Measurements from ENCODE around the gene RPL28. TPM values are rescaled to one million over a fixed set of nuclear protein-coding genes. Genes with fewer than 3 reads are reported as not detected.
A peak's percentile ranks its signal among the peaks of the same experiment; 100 is the strongest.

RPL28 gene
- total RNA-seq, 1 donor = 829 TPM

DNA sequence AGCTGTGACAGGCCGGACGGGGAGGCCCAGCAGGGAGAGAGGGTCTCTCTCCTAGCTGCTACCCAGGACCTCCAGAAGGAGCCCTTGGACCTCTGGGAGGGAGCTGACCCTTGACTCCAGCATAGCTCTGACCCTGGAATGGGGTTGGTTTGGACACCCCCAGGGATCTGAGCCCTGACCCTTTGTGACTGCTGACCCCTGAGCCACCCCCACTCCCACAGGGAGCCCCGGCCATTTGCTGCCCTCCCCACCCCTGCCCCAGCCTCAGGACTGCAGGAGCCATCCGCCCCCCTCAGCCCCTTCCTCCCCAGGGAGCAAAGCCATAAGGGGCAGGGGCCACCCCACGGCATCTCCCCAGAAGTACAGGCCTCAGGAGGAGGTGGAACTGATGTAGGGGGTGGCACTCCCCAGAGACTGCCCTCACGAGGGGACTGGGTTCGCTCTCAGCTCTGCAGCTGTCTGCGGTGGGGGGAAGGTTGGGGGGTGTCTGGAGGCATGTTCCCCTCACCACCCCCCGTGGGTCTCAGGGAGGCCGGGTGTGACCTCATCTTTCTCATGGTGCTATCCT is 38.2 kb upstream of the RPL28 start:
- TF ChIP-seq, protein P1, sequence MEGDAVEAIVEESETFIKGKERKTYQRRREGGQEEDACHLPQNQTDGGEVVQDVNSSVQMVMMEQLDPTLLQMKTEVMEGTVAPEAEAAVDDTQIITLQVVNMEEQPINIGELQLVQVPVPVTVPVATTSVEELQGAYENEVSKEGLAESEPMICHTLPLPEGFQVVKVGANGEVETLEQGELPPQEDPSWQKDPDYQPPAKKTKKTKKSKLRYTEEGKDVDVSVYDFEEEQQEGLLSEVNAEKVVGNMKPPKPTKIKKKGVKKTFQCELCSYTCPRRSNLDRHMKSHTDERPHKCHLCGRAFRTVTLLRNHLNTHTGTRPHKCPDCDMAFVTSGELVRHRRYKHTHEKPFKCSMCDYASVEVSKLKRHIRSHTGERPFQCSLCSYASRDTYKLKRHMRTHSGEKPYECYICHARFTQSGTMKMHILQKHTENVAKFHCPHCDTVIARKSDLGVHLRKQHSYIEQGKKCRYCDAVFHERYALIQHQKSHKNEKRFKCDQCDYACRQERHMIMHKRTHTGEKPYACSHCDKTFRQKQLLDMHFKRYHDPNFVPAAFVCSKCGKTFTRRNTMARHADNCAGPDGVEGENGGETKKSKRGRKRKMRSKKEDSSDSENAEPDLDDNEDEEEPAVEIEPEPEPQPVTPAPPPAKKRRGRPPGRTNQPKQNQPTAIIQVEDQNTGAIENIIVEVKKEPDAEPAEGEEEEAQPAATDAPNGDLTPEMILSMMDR (IDR thresholded peaks at IDR 0.05; ENCODE audit: insufficient read depth, low read length) = no peak
- no peak for DNase-seq (ENCODE audit: low read depth)
- no peak overlapping the region for H3K4me3 ChIP-seq (ENCODE audit: low read depth, low read length)

DNA sequence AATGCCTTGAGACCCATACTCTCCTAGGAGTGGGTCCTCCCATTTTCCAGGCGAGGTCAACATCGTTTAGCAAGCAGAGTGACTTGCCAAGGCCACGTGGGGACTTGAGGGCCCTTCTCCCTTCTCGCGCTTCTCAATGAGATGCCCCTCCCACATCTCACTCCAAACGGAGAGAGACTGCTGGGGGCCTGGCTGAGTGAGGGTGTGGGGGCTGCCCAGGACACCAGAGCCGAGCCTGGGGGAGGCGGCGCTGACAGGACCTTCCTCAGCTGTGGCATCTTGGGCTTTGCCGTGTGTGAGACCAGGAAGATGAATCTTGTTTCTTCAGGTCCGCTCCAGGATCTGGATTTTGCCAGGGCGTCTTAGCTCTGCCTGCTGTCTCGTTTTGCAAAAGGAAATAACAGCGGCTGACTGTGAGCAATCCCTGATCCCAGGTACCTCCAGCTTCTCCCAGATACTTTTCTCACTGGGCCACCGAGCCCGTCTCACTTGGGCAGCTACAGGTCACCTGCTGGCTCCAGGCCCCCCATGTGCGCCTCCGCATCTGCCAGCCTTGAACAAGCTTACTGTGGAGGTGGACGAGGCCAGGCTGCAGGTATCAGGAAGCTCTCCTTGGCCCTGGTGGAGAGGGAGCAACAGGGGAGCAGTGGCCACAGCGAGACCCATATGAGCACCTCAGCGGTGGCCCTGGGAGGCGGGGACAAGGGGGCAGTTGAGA is 37.3 kb upstream of the RPL28 start:
- no peak for DNase-seq (ENCODE audit: low read depth)
- H3K4me3 ChIP-seq (ENCODE audit: low read depth, low read length) = no peak overlapping the region

DNA sequence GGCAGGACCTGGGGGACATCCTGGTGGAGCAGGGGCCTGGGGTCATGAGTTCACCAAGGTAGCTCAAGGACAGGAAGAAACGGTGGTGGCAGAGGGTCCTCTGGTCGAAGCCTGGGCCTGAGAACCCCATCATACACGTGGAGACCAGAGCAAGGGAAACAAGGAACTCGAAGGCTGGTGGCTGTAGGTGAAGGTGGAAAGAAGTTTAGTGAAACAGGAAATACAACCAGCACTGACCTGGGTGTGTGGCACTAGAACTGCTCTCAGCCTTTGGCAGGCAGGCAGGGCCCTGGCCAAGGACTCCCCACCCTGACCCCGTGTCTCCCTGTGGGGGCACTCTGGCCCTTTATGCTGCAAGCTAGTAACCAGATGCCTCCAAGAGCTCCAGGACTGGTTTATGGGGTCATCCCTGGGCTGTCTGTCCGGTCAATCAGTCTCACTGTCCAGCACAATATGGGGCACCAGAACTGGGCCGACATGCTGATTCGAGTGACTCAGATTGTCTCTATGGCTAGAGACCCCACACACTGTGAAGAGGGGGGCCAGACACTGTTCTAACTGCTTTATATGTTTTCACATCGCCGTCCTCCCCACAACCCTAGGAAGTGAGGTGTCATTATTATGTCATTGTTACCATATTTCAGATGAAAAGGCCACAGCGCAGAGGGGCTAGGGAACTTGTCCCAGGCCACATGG is 35.0 kb upstream of the RPL28 start:
- TF ChIP-seq, protein P1 (IDR thresholded peaks at IDR 0.05; ENCODE audit: insufficient read depth, low read length) = no peak
- no peak for DNase-seq (ENCODE audit: low read depth)
- no peak overlapping the region for H3K4me3 ChIP-seq (ENCODE audit: low read depth, low read length)

More for the DNA sequence above, 37.3 kb upstream of the RPL28 start:
- TF ChIP-seq, protein P1 (IDR thresholded peaks at IDR 0.05; ENCODE audit: insufficient read depth, low read length) = no peak

DNA sequence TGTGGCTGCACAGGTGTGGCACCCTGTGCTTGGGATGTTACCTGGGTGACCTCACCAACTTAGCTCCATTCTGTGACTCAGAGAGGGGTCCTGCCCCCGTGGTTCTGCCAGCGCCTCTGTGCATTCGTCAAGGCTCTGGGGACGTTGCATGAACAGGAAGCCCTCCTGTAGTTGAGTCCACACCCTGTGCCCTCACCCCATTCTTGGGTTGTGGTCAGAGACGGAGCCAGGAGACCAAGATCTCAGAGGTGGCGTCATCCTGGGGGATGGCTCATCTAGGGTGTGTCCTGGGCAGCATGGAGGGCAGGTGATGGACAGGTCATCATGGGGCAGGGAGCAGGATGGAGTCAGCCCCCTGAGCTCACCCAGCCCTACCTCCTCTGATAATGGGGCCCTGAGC is 33.7 kb upstream of the RPL28 start:
- TF ChIP-seq, protein P1 (IDR thresholded peaks at IDR 0.05; ENCODE audit: insufficient read depth, low read length) = no peak
- no peak overlapping the region for H3K4me3 ChIP-seq (ENCODE audit: low read depth, low read length)
- DNase-seq (ENCODE audit: low read depth) = no peak

DNA sequence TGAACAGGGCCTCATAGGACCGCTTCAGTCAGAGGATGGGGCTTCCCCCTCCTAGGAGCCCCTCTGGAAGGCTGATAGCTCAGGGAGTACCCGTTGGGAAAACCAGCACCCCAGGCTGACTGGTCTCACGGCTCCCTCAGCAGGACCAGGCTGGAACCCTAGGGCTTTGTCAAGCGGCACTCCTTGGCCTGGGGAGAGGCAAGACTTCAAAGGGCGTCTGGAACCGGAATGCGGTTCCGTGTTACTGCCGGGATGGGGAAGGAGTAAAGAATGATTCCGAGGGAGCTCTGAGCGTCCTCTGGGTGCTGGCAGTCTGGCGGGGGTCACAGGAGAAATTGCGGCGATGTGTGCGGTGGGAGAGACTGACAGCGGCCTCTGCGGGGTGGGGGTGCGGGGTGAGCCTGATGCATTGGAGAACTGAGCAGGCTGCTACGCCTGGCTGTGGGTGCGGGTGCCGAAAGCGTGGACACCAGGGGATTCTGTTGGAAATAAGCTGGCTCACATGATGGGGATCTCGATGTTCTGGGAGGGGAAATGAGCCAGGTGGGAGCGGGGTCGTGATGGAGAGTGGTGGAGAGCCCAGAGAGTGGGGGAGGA is 33.1 kb upstream of the RPL28 start:
- TF ChIP-seq, protein P1 (IDR thresholded peaks at IDR 0.05; ENCODE audit: insufficient read depth, low read length) = no peak
- no peak for DNase-seq (ENCODE audit: low read depth)
- H3K4me3 ChIP-seq (ENCODE audit: low read depth, low read length) = no peak overlapping the region

DNA sequence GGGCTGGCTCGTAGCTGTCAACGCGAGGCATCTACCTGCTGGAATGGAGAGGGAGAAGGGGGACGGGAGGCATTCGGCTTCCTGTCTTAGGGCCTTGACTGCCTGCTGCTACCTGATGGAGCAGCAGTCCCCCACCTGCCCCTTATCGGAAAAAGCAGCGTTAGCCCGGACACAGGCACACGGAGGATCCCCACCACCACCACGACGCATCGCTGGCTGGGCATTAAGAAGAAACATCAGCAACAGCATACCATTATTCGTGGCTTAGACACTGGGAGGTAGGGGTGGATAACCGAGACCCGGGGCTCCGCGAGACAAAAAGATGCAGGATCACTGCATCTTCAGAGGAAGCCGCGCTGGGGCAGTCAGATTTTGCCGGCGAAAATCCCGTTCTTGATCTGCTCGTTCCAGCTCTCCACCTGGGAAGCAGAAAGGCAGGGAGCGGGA is 32.4 kb upstream of the RPL28 start:
- TF ChIP-seq, protein P1 (IDR thresholded peaks at IDR 0.05; ENCODE audit: insufficient read depth, low read length) = no peak
- DNase-seq (ENCODE audit: low read depth) = no peak
- peak overlapping the region; percentile 60 for H3K4me3 ChIP-seq (ENCODE audit: low read depth, low read length)
